K562 (cell line): ENCODE results near the gene LMAN2. TPM values are rescaled to one million over a fixed set of nuclear protein-coding genes. Genes with fewer than 3 reads are reported as not detected.

Experiments used
- ATAC-seq: fragments of 200-7000 bp; cut with Tn5 transposase; 3 replicates; pipeline ENCODE4 v1.9.1; 2020; ENCODE audit warnings: moderate library complexity
- BruUV-seq: library from RNA; stranded (reverse); fragments of 400-500 nt; replicated peaks from 2 replicates; lab custom pipeline; 2021; lab: Mats Ljungman, UMichigan
- CTCF ChIA-PET: fragments of 300-600 bp; formaldehyde crosslinking; extraction: SDS; loops from one replicate; lab custom pipeline; 2021; ENCODE audit warnings: low intra/inter-chr PET ratio; lab: Yijun Ruan, JAX
- POLR2A ChIA-PET: fragments of 300-600, 350-650 bp; sonication (Branson Sonifier 250); formaldehyde crosslinking; extraction: SDS; loops from one replicate; lab custom pipeline; 2021; ENCODE audit warnings: antibody characterized with exemption, inconsistent platforms; lab: Yijun Ruan, JAX
- DNase-seq, 4 experiments: peaks; one replicate each; pipeline versions ENCODE4 v3.0.0 to v3.0.0-alpha.2; 2011 to 2018; ENCODE audit warnings: low spot score in 3 of 4, mixed read lengths in 3 of 4; ENCODE audit errors: extremely low read depth in 1 of 4
- FAIRE-seq: peaks from 2 replicates; lab custom pipeline; 2011; peaks lifted over from hg19 to GRCh38; lab: Jason Lieb, UNC
- H2AFZ ChIP-seq: 2 replicates; pipeline ENCODE4 v1.6.0; 2011; ENCODE audit warnings: low read depth, low read length, control low read depth, inconsistent platforms
- H3K27ac ChIP-seq: fragments of 200-600 bp; 3 replicates; pipeline ENCODE4 v1.8.0; 2011; ENCODE audit warnings: low read depth, mild to moderate bottlenecking, control low read depth, inconsistent platforms, low read length, moderate library complexity, mixed read lengths; ENCODE audit errors: extremely low read depth
- H3K27me3 ChIP-seq, 2 experiments: fragments of 300-600 bp in 1 of 2; 2 replicates in 1 of 2; 3 replicates in 1 of 2; pipeline versions ENCODE4 v1.6.0 to v1.8.0; 2011; ENCODE audit warnings: inconsistent platforms in 2 of 2, low read length in 2 of 2, mild to moderate bottlenecking in 1 of 2, mixed read lengths in 1 of 2, moderate library complexity in 1 of 2; ENCODE audit not compliant: control insufficient read depth in 2 of 2, insufficient read depth in 2 of 2
- H3K36me3 ChIP-seq: fragments of 300-600 bp; 3 replicates; pipeline ENCODE4 v1.8.0; 2011; ENCODE audit warnings: mild to moderate bottlenecking, low read length, inconsistent platforms; ENCODE audit not compliant: control insufficient read depth, insufficient read depth
- H3K4me1 ChIP-seq, 2 experiments: fragments of 200-600 bp in 1 of 2; replicated peaks in 1 of 2; 2 replicates in 1 of 2; 3 replicates in 1 of 2; pipeline versions ENCODE4 v1.5.1 to v1.8.0; 2011; ENCODE audit warnings: inconsistent platforms in 2 of 2, low read length in 2 of 2, mild to moderate bottlenecking in 1 of 2, mixed read lengths in 1 of 2, moderate library complexity in 1 of 2; ENCODE audit not compliant: control insufficient read depth in 2 of 2, insufficient read depth in 2 of 2
- H3K4me2 ChIP-seq: 2 replicates; pipeline ENCODE4 v1.6.1; 2011; ENCODE audit warnings: low read length, control low read depth, inconsistent platforms, mixed read lengths; ENCODE audit not compliant: insufficient read depth
- H3K4me3 ChIP-seq: fragments of 200-600 bp; sonication (generic), shearing (Covaris generic); 2 replicates; pipeline ENCODE4 v1.5.1; 2016; ENCODE audit warnings: control low read depth, inconsistent platforms
- H3K79me2 ChIP-seq: fragments of 200-600 bp; 3 replicates; pipeline ENCODE4 v1.8.0; 2011; ENCODE audit warnings: low read length, inconsistent platforms; ENCODE audit not compliant: control insufficient read depth, insufficient read depth
- H3K9ac ChIP-seq, 2 experiments: 2 replicates each; pipeline versions ENCODE4 v1.6.0 to v1.6.1; 2011; ENCODE audit warnings: low read depth in 2 of 2, low read length in 2 of 2, control low read depth in 1 of 2, inconsistent platforms in 1 of 2, mild to moderate bottlenecking in 1 of 2, mixed read lengths in 1 of 2; ENCODE audit not compliant: insufficient read depth in 1 of 2
- H3K9me1 ChIP-seq: one replicate; pipeline ENCODE4 v1.6.0; 2011; ENCODE audit warnings: inconsistent platforms, mild to moderate bottlenecking, low read length, moderate library complexity; ENCODE audit not compliant: control insufficient read depth, insufficient read depth
- H3K9me3 ChIP-seq: replicated peaks from 2 replicates; pipeline ENCODE4 v1.5.1; 2011; ENCODE audit warnings: low read depth, low read length, inconsistent platforms; ENCODE audit not compliant: control insufficient read depth, insufficient read depth
- H4K20me1 ChIP-seq: replicated peaks from 2 replicates; pipeline ENCODE4 v1.6.1; 2011; ENCODE audit warnings: low read length, inconsistent platforms, mixed read lengths; ENCODE audit not compliant: control insufficient read depth, insufficient read depth
- ASH1L ChIP-seq: fragments of 450-650 bp; IDR thresholded peaks from 2 replicates; pipeline ENCODE4 v1.6.1; 2018; ENCODE audit warnings: borderline replicate concordance, mild to moderate bottlenecking, low read depth; ENCODE audit not compliant: partially characterized antibody
- BACH1 ChIP-seq: fragments of 200-800 bp; sonication (Bioruptor generic); IDR thresholded peaks from 2 replicates; pipeline ENCODE4 v1.6.1; 2016; ENCODE audit warnings: missing genetic modification characterization, missing compliant biosample characterization
- EP400 ChIP-seq: fragments of 450-650 bp; IDR thresholded peaks from 2 replicates; pipeline ENCODE4 v1.6.1; 2017; ENCODE audit warnings: antibody characterized with exemption, mild to moderate bottlenecking, moderate library complexity
- FUS ChIP-seq: fragments of 200-400 bp; formaldehyde crosslinking; optimal IDR thresholded peaks from 2 replicates; pipeline ENCODE3; 2017; ENCODE audit warnings: low read depth, low read length
- HSF4 ChIP-seq: fragments of 250-450 bp; sonication (Bioruptor Pico); IDR thresholded peaks from 2 replicates; pipeline ENCODE4 v2.1.2; 2022; ENCODE audit warnings: mild to moderate bottlenecking, moderate library complexity, borderline replicate concordance
- ILK ChIP-seq: fragments of 450-650 bp; IDR thresholded peaks from 2 replicates; pipeline ENCODE4 v1.6.1; 2016; ENCODE audit warnings: missing genetic modification characterization, low read depth, mild to moderate bottlenecking, missing compliant biosample characterization, moderate library complexity, borderline replicate concordance
- JUN ChIP-seq, 2 experiments: sonication (generic) in 1 of 2; formaldehyde crosslinking in 1 of 2; IDR thresholded peaks; 2 replicates each; pipeline versions ENCODE4 v1.6.1 to v1.8.0; 2012 to 2022; ENCODE audit warnings: borderline replicate concordance in 2 of 2, mild to moderate bottlenecking in 2 of 2, improper control_type of control experiment in 1 of 2, low read depth in 1 of 2, low read length in 1 of 2, missing genetic modification reagents in 1 of 2
- KDM5B ChIP-seq: fragments of 200-600 bp; sonication (generic); IDR thresholded peaks from 2 replicates; pipeline ENCODE4 v1.6.1; 2012; ENCODE audit warnings: low read depth, mild to moderate bottlenecking, moderate library complexity, low read length, control low read depth, inconsistent platforms; ENCODE audit not compliant: insufficient replicate concordance
- MAFK ChIP-seq: IDR thresholded peaks from 2 replicates; pipeline ENCODE4 v1.6.1; 2011; ENCODE audit warnings: low read length, improper control_type of control experiment
- POLR2B ChIP-seq: fragments of 450-650 bp; IDR thresholded peaks from 2 replicates; pipeline ENCODE4 v1.6.1; 2018; ENCODE audit warnings: low read depth; ENCODE audit not compliant: partially characterized antibody
- TCF7L2 ChIP-seq: fragments of 150-350 bp; IDR thresholded peaks from 2 replicates; pipeline ENCODE4 v1.6.1; 2016; ENCODE audit warnings: low read depth, mild to moderate bottlenecking, low read length, moderate library complexity
- TEAD4 ChIP-seq, 2 experiments: sonication (generic) in 1 of 2; formaldehyde crosslinking in 1 of 2; IDR thresholded peaks; 2 replicates each; pipeline versions ENCODE4 v1.6.1 to v1.8.0; 2012 to 2022; ENCODE audit warnings: borderline replicate concordance in 1 of 2, inconsistent platforms in 1 of 2, low read length in 1 of 2, mild to moderate bottlenecking in 1 of 2, missing genetic modification reagents in 1 of 2
- TRIM24 ChIP-seq, 2 experiments: fragments of 450-650 bp; IDR thresholded peaks; 2 replicates each; pipeline ENCODE4 v1.6.1; 2016
- ZNF134 ChIP-seq: fragments of 250-450 bp; sonication (Bioruptor Pico); conservative IDR thresholded peaks from 2 replicates; pipeline ENCODE4 v1.4.0; 2020
- WGBS: fragments of 100-300 bp; shearing (Covaris generic); methylation state at CpG from one replicate; pipeline ENCODE4 v1.1.6; 2016; ENCODE audit warnings: low coverage, mixed read lengths; ENCODE audit not compliant: insufficient coverage; ENCODE audit errors: missing lambda C conversion rate; 5-methylcytosine and 5-hydroxymethylcytosine counted together
- in situ Hi-C: fragments of 300-500 bp; cut with MboI; formaldehyde crosslinking; loops from 4 replicates; pipeline ENCODE4 v1.15.0; 2018; ENCODE audit warnings: inconsistent platforms, mixed read lengths
- intact Hi-C: fragments of 100-400 bp; cut with micrococcal nuclease; formaldehyde crosslinking; loops from 2 replicates; pipeline ENCODE4 v1.14.2; 2022
- polyA plus RNA-seq, 8 experiments: library from polyadenylated mRNA; depleted of rRNA in 4 of 8; stranded (reverse) in 5 of 8; unstranded in 3 of 8; fragments of >200 nt; fragmentation: Nextera tagmentation in 2 of 8; fragmentation: Illumina TruSeq in 1 of 8; extraction: Ambion mirVana in 2 of 8; extraction: Trizol in 1 of 8; gene quantifications; 2 replicates each; pipeline versions ENCODE4 v1.2.1 to v1.2.3, GENCODE V29; 2011 to 2014; ENCODE audit warnings: inconsistent platforms in 1 of 8, missing spikeins in 1 of 8
- total RNA-seq, 7 experiments: library from RNA; depleted of rRNA in 6 of 7; stranded (reverse); fragments of >200 nt in 6 of 7; fragmentation: Illumina TruSeq in 2 of 7; extraction: Trizol in 2 of 7; gene quantifications; 2 replicates each; pipeline versions ENCODE4 v1.2.1 to v1.2.3, GENCODE V29; 2011 to 2021; ENCODE audit warnings: low replicate concordance in 1 of 7
- TF ChIP-seq, protein P1 (sequence below): fragments of 450-650 bp; formaldehyde crosslinking; IDR thresholded peaks from 2 replicates; pipeline ENCODE4 v1.4.0; 2020; ENCODE audit warnings: mild to moderate bottlenecking, mixed read lengths
- TF ChIP-seq, protein P2 (sequence below), 2 experiments: fragments of 200-800 bp in 1 of 2; sonication (Bioruptor generic) in 1 of 2; sonication (generic) in 1 of 2; formaldehyde crosslinking in 1 of 2; IDR thresholded peaks in 1 of 2; conservative IDR thresholded peaks in 1 of 2; 2 replicates each; pipeline versions ENCODE4 v1.5.0 to v1.6.1; 2016 to 2020; ENCODE audit warnings: missing compliant biosample characterization in 1 of 2, missing genetic modification characterization in 1 of 2, missing genetic modification reagents in 1 of 2

LMAN2 gene
- total and polyA plus RNA-seq, 9 of the 15 experiments (the other 6 are each of a cell fraction or from before 2014, with no cell fraction given) = 2.7 to 254 (median 136) TPM

DNA sequence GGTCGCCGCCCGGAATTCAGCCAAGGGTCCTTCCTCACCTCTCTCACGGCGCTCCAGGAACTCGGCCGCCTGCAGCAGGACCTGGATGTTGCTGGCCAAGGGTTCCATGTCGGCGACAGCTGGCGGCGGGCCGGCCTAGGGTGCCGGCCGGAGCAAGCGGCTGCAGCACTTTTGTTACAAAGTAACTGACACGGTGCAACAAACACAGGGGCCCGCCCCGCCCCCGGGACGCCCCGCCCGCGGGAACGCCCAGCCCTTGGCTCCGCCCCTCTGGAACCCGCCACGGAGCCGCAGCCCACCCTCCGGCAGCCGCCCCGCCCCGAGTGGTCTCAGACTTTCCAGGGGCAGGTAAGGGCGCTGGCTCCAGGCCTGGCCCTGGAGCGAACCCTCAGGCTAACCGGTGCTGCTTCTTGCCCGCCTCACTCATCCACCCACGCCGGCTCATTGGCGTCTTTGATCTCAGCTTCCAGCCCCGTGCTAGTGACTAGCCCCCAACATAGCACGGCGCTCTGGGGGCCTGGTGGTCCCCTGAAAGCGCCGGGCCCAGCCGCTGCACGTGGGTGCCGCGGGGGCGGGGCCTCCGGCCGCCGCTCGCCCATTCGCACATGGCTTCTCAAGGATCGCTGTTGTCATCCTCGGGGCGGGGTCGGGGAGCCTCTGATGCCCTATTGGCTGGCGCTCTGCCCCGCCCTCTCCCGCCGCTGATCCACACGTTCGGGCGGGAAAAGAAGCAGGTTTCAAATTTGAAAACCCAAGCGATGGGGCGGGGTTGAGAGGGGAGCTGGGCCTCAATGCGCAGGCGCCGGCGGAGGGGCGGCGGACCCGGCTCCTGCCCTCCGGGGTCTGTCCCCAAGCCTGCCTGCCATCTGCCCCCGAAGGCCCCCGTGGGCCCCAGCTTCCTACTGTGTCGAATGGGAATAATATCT lies 39.5 kb downstream of the LMAN2 start, which contains the start of gene MXD3:
Gene MXD3 (minus strand): TSS at position 176 of the 926 bp plus-strand sequence. CDS start 68 bp downstream, at position 108.
- FAIRE-seq (peak; percentile 95), ATAC-seq (peak; percentile 86), DNase-seq (peak; percentile 96 to 98 (median 97))
- Histone ChIP-seq H3K4me2 (peak within 1 kb of the TSS; percentile 95), H3K9me3 (no peaks in the 10 kb centered on the region), H3K4me3 (peak within 1 kb of the TSS; percentile 62), H3K4me1 (peaks cover 23 to 77% of the 10 kb centered on the region in 2 experiments), H3K79me2 (peaks cover 12% of the 10 kb centered on the region; the same call in 2 of the 3 replicates), H3K36me3 (peaks cover 10% of the 10 kb centered on the region; the same call in 2 of the 3 replicates), H4K20me1 (no peaks in the 10 kb centered on the region), H3K9ac (peak within 1 kb of the TSS; percentile 97 to 98), H2AFZ (peak within 1 kb of the TSS; percentile 97), H3K27me3 (no peaks in the 10 kb centered on the region), H3K9me1 (no peaks in the 10 kb centered on the region), H3K27ac (peak within 1 kb of the TSS; percentile 100)
- ChIA-PET POLR2A (interaction anchor here (0.5 to 2.5 kb wide), 16 partner anchors 9 to 547 kb away, joined by 3 to 9 read pairs (median 4); partner anchors contain the start of genes LMAN2, PRELID1 and RAB24), CTCF (interaction anchor here (1.3 kb wide), 1 partner anchor 145 kb away, joined by 5 read pairs; no protein-coding TSS in a partner anchor)
- WGBS = under 1% methylated on average over 53 of the region's 78 CpGs
- intact Hi-C loops = loop anchor here (2.0 kb wide), 1 partner anchor 145 kb away; no protein-coding TSS in a partner anchor
- in situ Hi-C loops = no loop called here
- BruUV-seq = no TSS peak
- no peak for TF ChIP-seq ASH1L
- TF ChIP-seq JUN (IDR thresholded peaks at IDR 0.05; ENCODE audit: borderline replicate concordance, low read depth, low read length) = peak; percentile 79; the same call in 1 of the 2 replicates
- TF ChIP-seq JUN (CRISPR knock-in tag; IDR thresholded peaks at IDR 0.05; ENCODE audit: borderline replicate concordance) = peak; percentile 57; the same call in 1 of the 2 replicates
- TF ChIP-seq BACH1 (tag) = no peak
- no peak for TF ChIP-seq TCF7L2
- TF ChIP-seq KDM5B = peak; percentile 72
- no peak for TF ChIP-seq TEAD4 (IDR thresholded peaks at IDR 0.05; ENCODE audit: low read length)
- no peak for TF ChIP-seq TEAD4 (CRISPR knock-in tag; IDR thresholded peaks at IDR 0.05; ENCODE audit: borderline replicate concordance)
- peak in 1 of 2 experiments; percentile 45; a peak in 1 of 4 replicates for TF ChIP-seq TRIM24 (IDR thresholded peaks at IDR 0.05)
- TF ChIP-seq ILK (tag) = no peak
- no peak for TF ChIP-seq ZNF134
- no peak for TF ChIP-seq FUS
- TF ChIP-seq, protein P1, sequence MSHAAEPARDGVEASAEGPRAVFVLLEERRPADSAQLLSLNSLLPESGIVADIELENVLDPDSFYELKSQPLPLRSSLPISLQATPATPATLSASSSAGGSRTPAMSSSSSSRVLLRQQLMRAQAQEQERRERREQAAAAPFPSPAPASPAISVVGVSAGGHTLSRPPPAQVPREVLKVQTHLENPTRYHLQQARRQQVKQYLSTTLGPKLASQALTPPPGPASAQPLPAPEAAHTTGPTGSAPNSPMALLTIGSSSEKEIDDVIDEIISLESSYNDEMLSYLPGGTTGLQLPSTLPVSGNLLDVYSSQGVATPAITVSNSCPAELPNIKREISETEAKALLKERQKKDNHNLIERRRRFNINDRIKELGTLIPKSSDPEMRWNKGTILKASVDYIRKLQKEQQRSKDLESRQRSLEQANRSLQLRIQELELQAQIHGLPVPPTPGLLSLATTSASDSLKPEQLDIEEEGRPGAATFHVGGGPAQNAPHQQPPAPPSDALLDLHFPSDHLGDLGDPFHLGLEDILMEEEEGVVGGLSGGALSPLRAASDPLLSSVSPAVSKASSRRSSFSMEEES (CRISPR knock-in tag) = no peak
- TF ChIP-seq, protein P2, sequence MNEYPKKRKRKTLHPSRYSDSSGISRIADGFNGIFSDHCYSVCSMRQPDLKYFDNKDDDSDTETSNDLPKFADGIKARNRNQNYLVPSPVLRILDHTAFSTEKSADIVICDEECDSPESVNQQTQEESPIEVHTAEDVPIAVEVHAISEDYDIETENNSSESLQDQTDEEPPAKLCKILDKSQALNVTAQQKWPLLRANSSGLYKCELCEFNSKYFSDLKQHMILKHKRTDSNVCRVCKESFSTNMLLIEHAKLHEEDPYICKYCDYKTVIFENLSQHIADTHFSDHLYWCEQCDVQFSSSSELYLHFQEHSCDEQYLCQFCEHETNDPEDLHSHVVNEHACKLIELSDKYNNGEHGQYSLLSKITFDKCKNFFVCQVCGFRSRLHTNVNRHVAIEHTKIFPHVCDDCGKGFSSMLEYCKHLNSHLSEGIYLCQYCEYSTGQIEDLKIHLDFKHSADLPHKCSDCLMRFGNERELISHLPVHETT (CRISPR knock-in tag; conservative IDR thresholded peaks at IDR 0.05 in 1 of 2, IDR thresholded peaks at IDR 0.05 in 1 of 2) = no peak
- TF ChIP-seq MAFK = no peak
- TF ChIP-seq EP400 = peak; percentile 99
- TF ChIP-seq HSF4 (CRISPR knock-in tag) = no peak
- TF ChIP-seq POLR2B = peak; percentile 32
